ENCODE results near the gene TRPM8. TPM values are rescaled to one million over a fixed set of nuclear protein-coding genes. Genes with fewer than 3 reads are reported as not detected.

TRPM8 gene
- total and polyA plus RNA-seq, 12 donors, result not detected

DNA sequence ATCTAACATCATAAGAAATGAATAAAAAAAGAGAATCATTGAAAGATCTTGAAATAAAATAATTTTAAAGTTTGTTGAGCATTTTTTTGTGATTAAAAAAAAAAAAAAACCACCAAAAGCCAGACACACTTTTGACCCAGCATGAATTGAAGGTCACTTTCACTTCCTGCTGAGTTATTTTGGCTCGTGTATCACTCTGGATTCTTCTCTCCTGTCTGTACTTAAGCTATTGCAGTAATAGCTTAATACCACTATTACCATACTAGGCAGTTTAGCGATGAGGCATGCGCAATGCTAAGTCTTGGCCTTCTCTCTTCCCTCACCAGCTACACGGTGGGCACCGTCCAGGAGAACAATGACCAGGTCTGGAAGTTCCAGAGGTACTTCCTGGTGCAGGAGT is 78.8 kb downstream of the TRPM8 start:
- no peak for DNase-seq
- no peak overlapping the region for H3K4me3 ChIP-seq
- H3K9me3 ChIP-seq, result peaks cover 0 to 11% (median 0%) of the 10 kb centered on the region in 11 donors
- H3K27ac ChIP-seq, result no peak overlapping the region
- intact Hi-C loops (cut with DNase I), result no loop called here
- TF ChIP-seq, protein P1, sequence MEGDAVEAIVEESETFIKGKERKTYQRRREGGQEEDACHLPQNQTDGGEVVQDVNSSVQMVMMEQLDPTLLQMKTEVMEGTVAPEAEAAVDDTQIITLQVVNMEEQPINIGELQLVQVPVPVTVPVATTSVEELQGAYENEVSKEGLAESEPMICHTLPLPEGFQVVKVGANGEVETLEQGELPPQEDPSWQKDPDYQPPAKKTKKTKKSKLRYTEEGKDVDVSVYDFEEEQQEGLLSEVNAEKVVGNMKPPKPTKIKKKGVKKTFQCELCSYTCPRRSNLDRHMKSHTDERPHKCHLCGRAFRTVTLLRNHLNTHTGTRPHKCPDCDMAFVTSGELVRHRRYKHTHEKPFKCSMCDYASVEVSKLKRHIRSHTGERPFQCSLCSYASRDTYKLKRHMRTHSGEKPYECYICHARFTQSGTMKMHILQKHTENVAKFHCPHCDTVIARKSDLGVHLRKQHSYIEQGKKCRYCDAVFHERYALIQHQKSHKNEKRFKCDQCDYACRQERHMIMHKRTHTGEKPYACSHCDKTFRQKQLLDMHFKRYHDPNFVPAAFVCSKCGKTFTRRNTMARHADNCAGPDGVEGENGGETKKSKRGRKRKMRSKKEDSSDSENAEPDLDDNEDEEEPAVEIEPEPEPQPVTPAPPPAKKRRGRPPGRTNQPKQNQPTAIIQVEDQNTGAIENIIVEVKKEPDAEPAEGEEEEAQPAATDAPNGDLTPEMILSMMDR (IDR thresholded peaks at IDR 0.05), result no peak
- no peaks in the 10 kb centered on the region for H3K36me3 ChIP-seq
- WGBS, 2 donors, result 69 to 72% methylated on average over 5 of the region's 5 CpGs
- peaks cover 0 to 4% (median 0%) of the 10 kb centered on the region in 9 donors for H3K4me1 ChIP-seq
- H3K27me3 ChIP-seq, result peaks cover 0 to 24% (median 13%) of the 10 kb centered on the region in 7 donors
- ATAC-seq, result no peak

DNA sequence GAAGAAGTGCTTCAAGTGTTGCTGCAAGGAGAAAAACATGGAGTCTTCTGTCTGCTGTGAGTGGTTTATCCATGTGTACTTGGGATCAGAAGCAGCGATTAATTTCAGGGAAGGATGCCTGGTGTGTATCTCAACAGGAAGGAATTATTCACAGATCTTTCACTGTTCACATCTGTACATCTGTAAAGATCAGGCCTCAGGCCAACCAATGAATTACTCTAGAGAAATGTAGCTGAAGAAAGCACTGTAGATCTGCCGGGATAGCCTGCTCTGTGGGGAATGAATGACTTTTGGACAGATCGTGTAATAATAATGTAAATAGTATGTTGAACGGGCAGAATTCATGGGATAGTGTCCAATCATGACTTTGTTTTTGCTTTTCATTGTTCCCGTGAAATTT is 79.3 kb downstream of the TRPM8 start:
- H3K27ac ChIP-seq, result no peak overlapping the region
- 81 to 86% methylated on average over 5 of the region's 5 CpGs for WGBS, 2 donors
- H3K36me3 ChIP-seq, result no peaks in the 10 kb centered on the region
- peaks cover 0 to 4% (median 0%) of the 10 kb centered on the region in 9 donors for H3K4me1 ChIP-seq
- ATAC-seq (no peak), DNase-seq (no peak)
- TF ChIP-seq, protein P1 (IDR thresholded peaks at IDR 0.05), result no peak
- H3K9me3 ChIP-seq, result peaks cover 0 to 11% (median 0%) of the 10 kb centered on the region in 11 donors
- H3K4me3 ChIP-seq, result no peak overlapping the region
- peaks cover 0 to 24% (median 13%) of the 10 kb centered on the region in 7 donors for H3K27me3 ChIP-seq
- intact Hi-C loops (cut with DNase I), result no loop called here

DNA sequence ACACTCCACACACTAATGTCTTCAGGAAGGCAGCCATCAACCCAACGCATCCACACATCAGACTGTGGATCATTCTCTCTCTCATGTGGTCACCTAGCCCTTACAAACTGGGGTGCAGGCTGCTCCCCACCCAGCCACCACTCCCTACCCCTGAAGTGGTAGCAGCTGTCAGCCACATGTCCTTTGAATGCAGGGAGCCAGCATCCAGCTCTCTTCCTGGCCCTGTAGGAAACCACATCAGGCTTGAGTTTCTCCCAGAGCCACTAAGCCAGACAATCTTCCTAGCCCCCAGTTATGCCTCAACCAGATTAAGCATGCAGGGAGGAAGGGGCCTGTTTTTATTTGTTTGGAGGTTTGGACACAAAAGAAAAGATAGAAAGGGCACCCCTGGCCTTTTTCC is 80.5 kb downstream of the TRPM8 start:
- 90 to 95% methylated on average over 1 of the region's 1 CpG for WGBS, 2 donors
- Histone ChIP-seq H3K4me1 (peaks cover 0 to 4% (median 0%) of the 10 kb centered on the region in 9 donors), H3K27me3 (peaks cover 0 to 32% (median 13%) of the 10 kb centered on the region in 7 donors), H3K36me3 (no peaks in the 10 kb centered on the region), H3K27ac (no peak overlapping the region), H3K4me3 (no peak overlapping the region), H3K9me3 (peaks cover 0 to 6% (median 0%) of the 10 kb centered on the region in 11 donors)
- TF ChIP-seq, protein P1 (IDR thresholded peaks at IDR 0.05), result no peak
- ATAC-seq, result no peak
- intact Hi-C loops (cut with DNase I), result no loop called here
- no peak for DNase-seq

DNA sequence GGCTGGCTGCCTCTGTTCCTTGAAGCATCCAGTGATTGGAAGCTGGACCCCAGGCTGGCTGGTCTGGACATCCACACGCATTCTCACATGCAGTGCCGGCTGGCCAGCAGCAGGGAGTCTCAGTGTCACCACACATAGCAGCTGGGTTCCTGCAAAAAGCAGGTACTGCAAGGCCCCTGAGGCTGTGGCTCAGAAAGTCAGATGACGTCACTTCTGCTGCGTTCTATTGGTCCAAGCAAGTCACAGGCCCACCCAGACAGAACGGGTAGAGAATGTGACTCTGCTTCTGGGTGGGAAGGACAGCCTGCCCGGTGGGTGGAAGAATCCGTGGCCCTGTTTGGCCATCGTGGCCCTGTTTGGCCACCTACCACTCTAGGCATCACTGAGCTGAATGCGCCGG is 82.0 kb downstream of the TRPM8 start:
- peaks cover 0 to 40% (median 8%) of the 10 kb centered on the region in 7 donors for H3K27me3 ChIP-seq
- intact Hi-C loops (cut with DNase I), result no loop called here
- no peak for ATAC-seq
- H3K4me3 ChIP-seq, result no peak overlapping the region
- H3K4me1 ChIP-seq, result peaks cover 0 to 4% (median 0%) of the 10 kb centered on the region in 9 donors
- TF ChIP-seq, protein P1 (IDR thresholded peaks at IDR 0.05), result no peak
- H3K9me3 ChIP-seq, result no peaks in the 10 kb centered on the region
- 63 to 68% methylated on average over 10 of the region's 10 CpGs for WGBS, 2 donors
- H3K36me3 ChIP-seq, result no peaks in the 10 kb centered on the region
- no peak overlapping the region for H3K27ac ChIP-seq
- no peak for DNase-seq

Measured in heart right ventricle (tissue), 16 donors.